GM23338 (cell line): ENCODE results near the gene UBAC1. TPM values are rescaled to one million over a fixed set of nuclear protein-coding genes. Genes with fewer than 3 reads are reported as not detected.

Source experiments
- ATAC-seq: fragments of 200-7000 bp; cut with Tn5 transposase; 3 replicates; pipeline ENCODE4 v1.9.1; 2020
- DNase-seq: peaks from one replicate; pipeline ENCODE4 v3.0.0-alpha.2; 2015; ENCODE audit warnings: low spot score
- H2AFZ ChIP-seq: fragments of 200-600 bp; sonication (generic); 2 replicates; pipeline ENCODE4 v1.8.0; 2016; ENCODE audit warnings: antibody characterized with exemption, mild to moderate bottlenecking, moderate library complexity
- H3F3A ChIP-seq: fragments of 200-600 bp; sonication (generic); replicated peaks from 2 replicates; pipeline ENCODE4 v1.8.0; 2017; ENCODE audit warnings: antibody characterized with exemption, mixed run types, low read depth
- H3K27ac ChIP-seq: fragments of 200-600 bp; sonication (generic); 2 replicates; pipeline ENCODE4 v1.6.1; 2016; ENCODE audit warnings: low read depth
- H3K27me3 ChIP-seq: fragments of 200-600 bp; sonication (generic); 2 replicates; pipeline ENCODE4 v1.8.0; 2016; ENCODE audit warnings: mild to moderate bottlenecking, mixed run types, moderate library complexity; ENCODE audit not compliant: insufficient read depth
- H3K36me3 ChIP-seq: fragments of 200-600 bp; sonication (generic); 2 replicates; pipeline ENCODE4 v1.8.0; 2016; ENCODE audit warnings: mild to moderate bottlenecking; ENCODE audit not compliant: insufficient read depth
- H3K4me1 ChIP-seq: fragments of 200-600 bp; sonication (generic); 2 replicates; pipeline ENCODE4 v1.8.0; 2016; ENCODE audit warnings: mild to moderate bottlenecking, moderate library complexity; ENCODE audit not compliant: insufficient read depth
- H3K4me2 ChIP-seq: fragments of 200-600 bp; sonication (generic); 2 replicates; pipeline ENCODE4 v1.7.1; 2017; ENCODE audit warnings: mixed run types
- H3K4me3 ChIP-seq: fragments of 200-600 bp; sonication (generic); 2 replicates; pipeline ENCODE4 v1.6.1; 2016; ENCODE audit warnings: mixed run types
- H3K79me2 ChIP-seq: fragments of 200-600 bp; sonication (generic); replicated peaks from 2 replicates; pipeline ENCODE4 v1.8.0; 2017; ENCODE audit warnings: mild to moderate bottlenecking; ENCODE audit not compliant: insufficient read depth
- H3K9me2 ChIP-seq: fragments of 200-600 bp; sonication (generic); 2 replicates; pipeline ENCODE4 v1.8.0; 2017; ENCODE audit not compliant: insufficient read depth
- H4K20me1 ChIP-seq: fragments of 200-600 bp; sonication (generic); replicated peaks from 2 replicates; pipeline ENCODE4 v1.8.0; 2017; ENCODE audit warnings: mild to moderate bottlenecking; ENCODE audit not compliant: insufficient read depth
- H3K27ac Mint-ChIP-seq: 2 replicates; pipeline ENCODE4 v1.8.0; 2020; ENCODE audit warnings: inconsistent platforms, mild to moderate bottlenecking, moderate library complexity, mixed read lengths
- H3K27me3 Mint-ChIP-seq: 3 replicates; pipeline ENCODE4 v1.8.0; 2022; ENCODE audit warnings: low read depth, mild to moderate bottlenecking, moderate library complexity, mixed read lengths, inconsistent platforms; ENCODE audit not compliant: insufficient read depth, poor library complexity
- H3K36me3 Mint-ChIP-seq: 3 replicates; pipeline ENCODE4 v1.8.0; 2021; ENCODE audit warnings: low read depth, mild to moderate bottlenecking, inconsistent platforms, moderate library complexity, mixed read lengths
- H3K4me1 Mint-ChIP-seq: 3 replicates; pipeline ENCODE4 v1.8.0; 2020; ENCODE audit warnings: mild to moderate bottlenecking, inconsistent platforms, mixed read lengths
- H3K4me3 Mint-ChIP-seq: 3 replicates; pipeline ENCODE4 v1.8.0; 2021; ENCODE audit warnings: moderate library complexity, mild to moderate bottlenecking, inconsistent platforms, mixed read lengths
- H3K9me3 Mint-ChIP-seq: 3 replicates; pipeline ENCODE4 v1.8.0; 2020; ENCODE audit warnings: moderate library complexity, mild to moderate bottlenecking, inconsistent platforms, mixed read lengths
- CREB1 ChIP-seq: fragments of 250-450 bp; sonication (Bioruptor Pico); IDR thresholded peaks from 2 replicates; pipeline ENCODE4 v1.5.0; 2020; ENCODE audit warnings: low read depth, mild to moderate bottlenecking, moderate library complexity
- CTCF ChIP-seq, 2 experiments: fragments of 200-600 bp in 1 of 2; sonication (generic) in 1 of 2; conservative IDR thresholded peaks; 2 replicates each; pipeline versions ENCODE4 v1.5.1 to v1.6.1; 2016 to 2017; ENCODE audit warnings: antibody characterized with exemption in 2 of 2, low read depth in 2 of 2, mild to moderate bottlenecking in 2 of 2, moderate library complexity in 1 of 2
- ETS1 ChIP-seq: IDR thresholded peaks from 2 replicates; pipeline ENCODE4 v1.6.1; 2016; ENCODE audit warnings: antibody characterized with exemption
- EZH2 ChIP-seq: fragments of 200-600 bp; sonication (generic); IDR thresholded peaks from one replicate; pipeline ENCODE4 v1.8.0; 2017; ENCODE audit warnings: antibody characterized with exemption, mild to moderate bottlenecking, low read depth; ENCODE audit not compliant: unreplicated experiment
- EZH2phosphoT487 ChIP-seq: fragments of 200-600 bp; sonication (generic); IDR thresholded peaks from one replicate; pipeline ENCODE4 v1.8.1; 2018; ENCODE audit warnings: antibody characterized with exemption; ENCODE audit not compliant: unreplicated experiment
- JUNB ChIP-seq: IDR thresholded peaks from one replicate; pipeline ENCODE4 v1.6.1; 2016; ENCODE audit warnings: antibody characterized with exemption; ENCODE audit not compliant: unreplicated experiment
- NANOG ChIP-seq: IDR thresholded peaks from 2 replicates; pipeline ENCODE4 v1.6.1; 2016; ENCODE audit warnings: antibody characterized with exemption, borderline replicate concordance
- POLR2AphosphoS5 ChIP-seq: IDR thresholded peaks from 2 replicates; pipeline ENCODE4 v1.6.1; 2016; ENCODE audit warnings: antibody characterized with exemption, low read depth
- REST ChIP-seq: IDR thresholded peaks from one replicate; pipeline ENCODE4 v1.6.1; 2018; ENCODE audit warnings: antibody characterized with exemption; ENCODE audit not compliant: unreplicated experiment
- STAT1 ChIP-seq: IDR thresholded peaks from one replicate; pipeline ENCODE4 v1.6.1; 2016; ENCODE audit warnings: antibody characterized with exemption; ENCODE audit not compliant: unreplicated experiment
- ZNF114 ChIP-seq: fragments of 250-450 bp; sonication (Bioruptor Pico); IDR thresholded peaks from 2 replicates; pipeline ENCODE4 v1.5.0; 2020; ENCODE audit warnings: mild to moderate bottlenecking, moderate library complexity
- ZNF331 ChIP-seq: fragments of 250-450 bp; sonication (Bioruptor Pico); IDR thresholded peaks from 2 replicates; pipeline ENCODE4 v1.5.0; 2020; ENCODE audit warnings: low read depth, mild to moderate bottlenecking, moderate library complexity
- ZNF462 ChIP-seq: fragments of 250-450 bp; sonication (Bioruptor Pico); IDR thresholded peaks from 2 replicates; pipeline ENCODE4 v1.5.0; 2020; ENCODE audit warnings: mild to moderate bottlenecking, moderate library complexity
- polyA plus RNA-seq: library from polyadenylated mRNA; unstranded; fragments of >200 nt; fragmentation: Nextera tagmentation; extraction: Ambion mirVana; gene quantifications from 2 replicates; pipeline ENCODE4 v1.2.1, GENCODE V29; 2016
- total RNA-seq: library from RNA; depleted of rRNA; stranded (reverse); fragments of >200 nt; shearing (Covaris generic); gene quantifications from 2 replicates; pipeline ENCODE4 v1.2.3, GENCODE V29; 2014

The UBAC1 gene
- total and polyA plus RNA-seq, 2 experiments from 2014 or later: 63.2 to 86.6 TPM

GRCh38 chr9:136002215-136002614 is 41.0 kb upstream of the UBAC1 start:
- peaks cover 24% of the 10 kb centered on the region for H3K4me1 Mint-ChIP-seq
- ATAC-seq: no peak
- no peak overlapping the region for H3K27ac Mint-ChIP-seq
- Histone ChIP-seq H3K4me1 (peaks cover 14% of the 10 kb centered on the region), H2AFZ (no peak overlapping the region), H3K27ac (no peak overlapping the region), H3F3A (peaks cover 5% of the 10 kb centered on the region; the same call in 1 of the 2 replicates), H3K27me3 (no peaks in the 10 kb centered on the region), H3K36me3 (no peaks in the 10 kb centered on the region), H4K20me1 (no peaks in the 10 kb centered on the region), H3K79me2 (no peaks in the 10 kb centered on the region), H3K4me2 (no peak overlapping the region), H3K9me2 (no peaks in the 10 kb centered on the region), H3K4me3 (no peak overlapping the region)
- peaks cover 22% of the 10 kb centered on the region for H3K27me3 Mint-ChIP-seq
- no peak for TF ChIP-seq CTCF (conservative IDR thresholded peaks at IDR 0.05; ENCODE audit: low read depth in 2 of 2)
- TF ChIP-seq POLR2AphosphoS5: no peak
- TF ChIP-seq NANOG: no peak
- no peak for TF ChIP-seq CREB1 (CRISPR knock-in tag)
- no peak for TF ChIP-seq REST
- TF ChIP-seq STAT1: no peak
- TF ChIP-seq ZNF114 (CRISPR knock-in tag): no peak
- no peak for TF ChIP-seq EZH2
- TF ChIP-seq JUNB: no peak
- no peak for TF ChIP-seq ZNF331
- no peak for TF ChIP-seq ZNF462 (CRISPR knock-in tag)
- no peak for TF ChIP-seq ETS1
- no peak for TF ChIP-seq EZH2phosphoT487
- no peak for DNase-seq
- H3K36me3 Mint-ChIP-seq: no peaks in the 10 kb centered on the region
- H3K4me3 Mint-ChIP-seq: no peak overlapping the region
- no peaks in the 10 kb centered on the region for H3K9me3 Mint-ChIP-seq
